ENCODE measurements around the gene LITAF.
A peak's percentile ranks its signal among the peaks of the same experiment; 100 is the strongest.
"Not testable (repeated sequence)": the region's sequence is repeated elsewhere in the genome, so short reads cannot be mapped to it uniquely, and the experiment has no call there.

The LITAF gene

DNA sequence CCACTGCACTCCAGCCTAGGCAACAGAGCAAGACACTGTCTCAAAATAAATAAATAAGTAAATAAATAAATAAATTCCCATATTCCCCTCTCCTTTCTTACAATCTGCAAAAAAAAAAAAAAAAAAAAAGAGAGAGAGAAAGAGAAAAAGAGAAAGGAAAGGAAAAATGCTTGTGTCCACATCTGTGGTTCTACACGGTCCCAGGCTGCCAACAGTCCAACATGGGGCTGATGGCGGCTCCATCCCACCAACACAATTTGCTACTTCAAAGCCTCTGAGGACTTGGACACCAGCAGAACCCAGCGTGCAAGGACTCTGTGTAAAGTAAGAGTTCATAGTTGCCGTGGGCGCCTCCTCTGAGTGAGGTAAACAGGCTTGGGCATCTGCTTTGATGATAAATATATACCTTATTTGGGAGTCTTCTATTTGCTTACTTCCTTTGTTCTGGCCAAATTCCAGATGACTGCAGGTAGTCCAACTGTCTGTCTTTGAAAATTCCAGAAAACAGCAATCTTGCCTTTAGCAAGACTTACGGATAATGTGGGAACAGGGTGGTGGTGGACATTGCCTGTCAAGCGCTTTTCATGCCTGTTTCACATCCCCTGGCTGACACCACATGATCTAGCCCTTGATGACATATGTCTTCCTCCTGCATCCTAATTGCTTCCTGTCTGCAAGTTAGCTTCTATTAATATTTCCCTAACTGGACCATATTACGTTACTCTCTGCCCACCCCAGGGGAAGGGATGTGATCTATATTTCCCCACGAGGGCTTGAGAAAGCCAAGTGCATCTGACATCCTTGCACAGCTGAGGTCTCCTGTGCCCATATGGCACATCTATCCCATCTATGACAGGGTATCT is 10.1 kb downstream of the LITAF start:
- DNase-seq (ENCODE audit: low read depth in 1 of 2, low spot score in 1 of 2) = no peak

- DNase-seq (ENCODE audit: low read depth in 1 of 2, low spot score in 1 of 2) = no peak
These were observed 11.5 kb downstream of the LITAF start for GRCh38 chr16:11575223-11575589.

DNA sequence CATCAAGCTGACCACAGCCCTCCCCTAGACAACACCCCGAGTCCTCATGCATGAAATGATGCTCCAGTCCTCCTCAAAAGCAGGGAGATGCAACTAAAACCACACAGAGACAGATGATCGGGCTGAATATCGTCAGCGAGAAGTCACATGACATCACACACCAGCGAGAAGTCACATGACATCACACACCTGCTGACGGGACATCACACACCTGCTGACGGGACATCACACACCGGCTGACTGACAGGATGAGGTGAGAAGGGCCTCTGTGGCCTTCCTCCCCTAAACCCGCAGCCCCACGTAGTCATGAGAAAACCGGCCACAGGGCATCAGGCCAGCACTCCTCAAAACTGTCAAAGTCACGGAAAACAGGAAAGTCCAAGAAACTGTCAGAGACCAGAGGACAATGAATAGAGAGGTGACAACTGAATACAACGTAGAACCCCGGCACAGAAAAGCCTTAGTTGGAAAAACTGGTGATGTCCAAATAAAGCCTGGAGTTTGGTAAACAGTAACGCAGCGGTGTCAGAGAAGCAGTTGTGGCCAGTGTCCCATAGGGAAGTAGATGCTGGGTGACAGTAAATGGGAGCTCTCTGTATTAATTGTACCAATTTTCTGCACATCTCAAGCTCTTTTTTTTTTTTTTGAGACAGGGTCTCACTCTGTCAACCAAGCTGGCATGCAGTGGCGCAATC is 14.3 kb downstream of the LITAF start:
- peak in 1 of 2 donors; percentile 41 for DNase-seq (ENCODE audit: low read depth in 1 of 2, low spot score in 1 of 2)

DNA sequence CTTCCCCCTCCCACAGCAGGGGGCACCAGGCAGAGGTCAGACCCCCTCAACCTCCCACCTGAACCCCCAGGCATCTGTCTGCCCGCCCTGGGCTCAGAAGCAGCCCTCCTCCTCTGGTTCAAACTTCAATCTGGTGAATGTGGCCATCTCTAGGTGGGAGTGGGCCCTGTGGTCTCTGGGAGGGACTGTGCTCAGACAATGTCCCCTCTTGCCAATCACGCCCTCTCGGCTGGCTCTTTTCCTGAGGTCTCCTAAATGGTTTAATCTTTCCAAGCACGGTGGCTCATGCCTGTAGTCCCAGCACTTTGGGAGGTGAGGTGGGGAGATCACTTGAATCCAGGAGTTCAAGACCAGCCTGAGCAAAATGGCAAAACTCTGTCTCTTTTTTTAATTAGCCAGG is 15.2 kb downstream of the LITAF start:
- no peak for DNase-seq (ENCODE audit: low read depth in 1 of 2, low spot score in 1 of 2)

DNA sequence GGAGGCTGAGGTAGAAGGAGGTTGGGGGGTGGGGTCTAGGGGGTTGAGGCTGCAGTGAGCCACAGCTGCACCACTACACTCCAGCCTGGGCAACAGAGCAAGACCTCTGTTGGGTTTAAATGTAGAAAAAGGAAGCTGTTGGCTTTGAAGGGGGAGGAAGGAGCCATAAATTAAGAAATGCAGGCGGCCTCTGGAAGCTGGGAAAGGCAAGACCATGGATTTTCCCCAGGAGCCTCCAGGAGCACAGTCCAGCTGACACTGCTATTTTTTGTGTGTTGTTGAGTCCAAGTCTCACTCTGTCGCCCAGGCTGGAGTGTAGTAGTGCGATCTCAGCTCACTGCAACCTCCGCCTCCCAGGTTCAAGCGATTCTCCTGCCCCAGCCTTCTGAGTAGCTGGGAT is 15.9 kb downstream of the LITAF start:
- no peak for DNase-seq (ENCODE audit: low read depth in 1 of 2, low spot score in 1 of 2)

GRCh38 chr16:11570258-11570657 is 16.5 kb downstream of the LITAF start:
- DNase-seq (ENCODE audit: low read depth in 1 of 2, low spot score in 1 of 2) = no peak

DNA sequence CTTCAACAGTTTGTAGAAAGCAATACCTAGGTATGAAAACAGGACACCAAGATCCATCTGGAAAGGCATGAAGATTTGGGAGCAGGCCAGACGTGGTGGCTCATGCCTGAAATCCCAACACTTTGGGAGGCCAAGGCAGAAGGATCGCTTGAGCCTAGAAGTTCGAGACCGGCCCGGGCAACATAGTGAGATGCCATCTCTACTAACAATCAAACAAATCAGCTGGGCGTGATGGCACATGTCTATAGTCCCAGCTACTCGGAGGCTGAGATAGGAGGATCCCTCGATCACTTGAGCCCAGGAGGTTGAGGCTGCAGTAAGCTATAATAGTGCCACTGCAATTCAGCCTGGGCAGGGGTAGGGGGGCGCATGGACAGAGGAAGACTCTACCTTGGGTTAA is 20.3 kb downstream of the LITAF start:
- DNase-seq (ENCODE audit: low read depth in 1 of 2, low spot score in 1 of 2) = no peak

DNA sequence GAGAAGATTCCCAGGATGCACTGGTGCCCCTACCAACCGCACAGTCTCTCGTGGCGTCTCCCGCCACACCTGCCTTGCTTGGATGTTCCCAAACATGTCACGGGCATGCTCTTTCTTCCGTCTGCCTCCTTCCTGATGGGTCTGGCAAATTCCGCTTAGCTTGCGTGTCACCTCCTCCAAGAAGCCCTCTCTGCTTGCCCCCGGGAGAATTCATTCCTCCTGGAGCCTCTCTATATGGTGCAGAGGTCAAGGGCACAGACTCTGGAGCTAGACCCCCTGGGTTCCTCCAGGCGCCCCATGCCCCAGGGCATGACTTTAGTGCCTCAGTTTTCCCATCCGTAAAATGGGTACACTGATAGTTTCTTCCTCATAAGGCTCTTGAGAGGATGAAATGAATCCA is 21.1 kb downstream of the LITAF start:
- DNase-seq (ENCODE audit: low read depth in 1 of 2, low spot score in 1 of 2) = no peak

- no peak for DNase-seq (ENCODE audit: low read depth in 1 of 2, low spot score in 1 of 2)
These were observed 22.4 kb downstream of the LITAF start for GRCh38 chr16:11564046-11564926.

DNA sequence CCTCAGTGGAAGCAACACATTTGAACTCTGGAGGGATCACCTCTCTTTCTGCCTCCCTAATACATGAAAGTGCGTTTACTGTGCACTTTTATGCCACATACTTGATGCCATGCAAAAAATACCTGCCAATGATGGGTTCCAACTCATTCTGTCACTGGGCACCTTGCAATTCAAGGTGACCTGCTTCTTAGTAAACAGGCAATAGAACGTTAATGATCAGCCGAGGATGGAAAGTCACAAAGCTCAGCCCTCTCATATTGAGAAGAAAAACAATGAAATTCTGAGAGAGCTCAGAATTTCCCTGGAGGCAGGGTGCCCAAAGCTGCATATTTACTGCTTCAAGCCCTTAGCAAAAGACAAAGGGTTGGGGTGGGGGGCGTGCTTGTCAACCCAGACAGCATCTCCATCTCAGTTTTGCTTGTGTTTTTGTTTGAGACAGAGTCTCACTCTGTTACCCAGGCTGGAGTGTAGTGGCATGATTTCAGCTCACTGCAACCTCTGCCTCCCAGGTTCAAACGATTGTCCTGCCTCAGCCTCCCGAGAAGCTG is 23.2 kb downstream of the LITAF start:
- DNase-seq (ENCODE audit: low read depth in 1 of 2, low spot score in 1 of 2) = no peak

DNA sequence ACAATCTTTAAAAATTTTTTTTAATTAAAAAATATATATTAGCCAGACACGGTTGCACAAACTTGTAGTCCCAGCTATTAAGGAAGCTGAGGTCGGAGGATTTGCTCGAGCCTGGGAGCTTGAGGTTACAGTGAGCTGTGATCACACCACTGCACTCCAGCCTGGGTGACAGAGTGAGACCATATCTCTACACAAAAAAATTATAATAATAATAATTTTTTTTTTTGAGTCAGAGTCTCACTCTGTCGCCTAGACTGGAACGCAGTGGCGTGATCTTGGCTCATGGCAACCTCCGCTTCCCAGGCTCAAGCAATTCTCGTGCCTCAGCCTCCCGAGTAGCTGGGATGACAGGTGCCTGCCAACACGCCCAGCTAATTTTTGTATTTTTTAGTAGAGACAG is 23.8 kb downstream of the LITAF start:
- no peak for DNase-seq (ENCODE audit: low read depth in 1 of 2, low spot score in 1 of 2)

GRCh38 chr16:11562411-11562810 is 24.3 kb downstream of the LITAF start:
- DNase-seq (ENCODE audit: low read depth in 1 of 2, low spot score in 1 of 2) = no peak

DNA sequence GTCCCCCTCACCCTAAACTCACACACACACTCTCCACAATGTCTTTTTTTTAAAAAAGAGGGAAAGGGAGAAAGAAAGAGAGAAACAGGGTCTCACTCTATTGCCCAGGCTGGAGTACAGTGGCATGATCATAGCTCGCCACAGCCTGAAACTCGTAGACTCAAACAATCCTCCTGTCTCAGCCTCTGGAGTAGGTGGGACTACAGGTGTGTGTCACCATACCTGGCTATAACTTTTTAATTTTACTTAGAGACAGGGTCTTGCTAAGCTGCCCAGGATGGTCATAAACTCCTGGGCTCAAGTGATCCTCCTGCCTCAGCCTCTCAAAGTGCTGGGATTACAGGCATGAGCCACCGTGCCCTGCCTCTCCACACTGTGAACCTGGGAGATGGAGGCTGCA is 24.9 kb downstream of the LITAF start:
- DNase-seq (ENCODE audit: low read depth in 1 of 2, low spot score in 1 of 2) = no peak

DNA sequence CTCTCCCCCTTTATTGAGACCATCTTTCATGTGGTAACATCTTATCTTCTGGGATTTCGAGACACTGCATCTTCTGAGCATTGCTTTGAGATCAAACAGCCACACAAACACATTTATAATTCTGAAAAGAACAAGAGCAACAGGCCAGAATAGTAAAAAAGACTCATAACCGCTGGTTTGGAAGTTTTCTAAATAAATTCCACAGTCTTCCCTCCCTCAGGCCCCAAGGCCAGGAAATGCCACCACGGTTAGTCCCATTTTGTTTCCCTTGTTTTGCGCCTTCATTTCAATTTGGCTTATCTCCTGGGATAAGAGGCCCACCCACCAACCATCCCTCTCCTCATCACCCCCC is 25.3 kb downstream of the LITAF start:
- no peak for DNase-seq (ENCODE audit: low read depth in 1 of 2, low spot score in 1 of 2)

GRCh38 chr16:11560701-11561453 is 25.8 kb downstream of the LITAF start:
- DNase-seq (ENCODE audit: low read depth in 1 of 2, low spot score in 1 of 2) = peak; percentile 12 to 33

DNA sequence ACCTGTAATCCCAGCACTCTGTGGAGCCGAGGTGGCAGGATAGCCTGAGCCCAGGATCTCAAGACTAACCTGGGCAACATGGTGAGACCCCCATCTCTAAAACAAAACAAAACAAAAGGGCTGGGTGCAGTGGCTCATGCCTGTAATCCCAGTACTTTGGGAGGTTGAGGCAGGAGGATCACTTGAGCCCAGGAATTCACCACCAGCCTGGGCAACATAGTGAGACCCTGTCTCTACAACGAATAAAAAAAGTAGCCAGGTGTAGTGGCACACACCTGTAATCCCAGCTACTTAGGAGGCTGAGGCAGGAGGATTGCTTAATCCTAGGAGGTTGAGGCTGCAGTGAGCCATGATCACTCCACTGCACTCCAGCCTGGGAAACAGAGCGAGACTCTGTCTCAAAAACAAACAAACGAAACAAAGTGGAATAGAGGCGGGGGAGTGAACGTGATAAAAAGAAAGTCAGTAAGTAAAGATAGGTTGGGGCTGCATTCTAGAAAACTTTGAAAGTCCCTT is 28.4 kb downstream of the LITAF start:
- not testable (repeated sequence) for DNase-seq (ENCODE audit: low read depth in 1 of 2, low spot score in 1 of 2)

- DNase-seq (ENCODE audit: low read depth in 1 of 2, low spot score in 1 of 2) = no peak
These were observed 28.9 kb downstream of the LITAF start for GRCh38 chr16:11557801-11558200.

- DNase-seq (ENCODE audit: low read depth in 1 of 2, low spot score in 1 of 2) = no peak
These were observed 29.6 kb downstream of the LITAF start for GRCh38 chr16:11556945-11557720.

- no peak for DNase-seq (ENCODE audit: low read depth in 1 of 2, low spot score in 1 of 2)
These were observed 30.4 kb downstream of the LITAF start for GRCh38 chr16:11556214-11556819.

All from activated T-helper 1 cell treated with anti-CD3 and anti-CD28 coated beads, Interleukin-2, amount 50 U/mL, for 16 hours (primary cell).